NK-92 treated with Interleukin-12 subunit alpha and Interleukin-12 subunit beta, amount 100 ng/mL, for 24 hours (cell line): ENCODE results near the gene CABS1.

Experiments used
- DNase-seq: peaks from one replicate; lab custom pipeline; 2025; lab: John Stamatoyannopoulos, UW

Gene CABS1

DNA sequence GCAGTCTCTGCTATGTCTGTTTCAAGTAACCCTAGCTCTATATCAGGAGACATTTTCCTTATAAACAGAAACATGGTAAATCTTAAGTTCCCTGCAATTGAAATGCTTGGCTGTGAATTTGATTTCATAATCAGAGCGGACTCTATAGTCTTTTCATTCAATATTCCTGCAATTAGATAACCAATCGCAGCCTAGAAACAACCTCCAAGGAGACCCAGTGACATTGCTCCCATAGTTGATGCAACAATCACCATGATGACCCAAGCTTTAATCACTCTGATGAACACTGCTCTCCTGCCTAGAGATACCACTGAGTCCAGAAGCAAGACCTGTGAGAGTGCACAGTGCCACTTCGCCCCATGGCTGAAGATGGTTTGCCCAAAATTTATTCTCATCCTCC is at the start of gene CABS1:
TSS of gene CABS1 (plus strand) at position 301 of the 400 bp plus-strand sequence. CDS start at position 360, 59 bp downstream.
- DNase-seq, result no peak

DNA sequence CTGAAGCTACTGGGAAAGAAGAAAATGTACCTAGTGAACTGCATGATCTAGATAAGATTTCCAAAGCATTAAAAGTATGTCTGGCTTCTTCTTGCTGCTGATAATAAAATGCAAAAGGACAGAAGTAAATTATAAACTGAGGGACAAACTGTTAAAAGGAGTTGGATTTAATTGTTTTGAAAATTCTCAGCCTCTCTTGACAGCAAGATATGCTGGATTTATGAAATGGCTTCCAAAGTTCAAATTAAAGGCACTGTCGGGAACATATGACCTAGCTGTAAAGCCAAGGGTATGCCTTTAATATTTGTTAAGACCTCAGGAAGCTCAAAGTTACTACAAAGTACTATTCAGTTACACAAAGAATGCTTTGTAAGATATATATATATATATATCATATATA is 46.1 kb upstream of the CABS1 start:
- no peak for DNase-seq

DNA sequence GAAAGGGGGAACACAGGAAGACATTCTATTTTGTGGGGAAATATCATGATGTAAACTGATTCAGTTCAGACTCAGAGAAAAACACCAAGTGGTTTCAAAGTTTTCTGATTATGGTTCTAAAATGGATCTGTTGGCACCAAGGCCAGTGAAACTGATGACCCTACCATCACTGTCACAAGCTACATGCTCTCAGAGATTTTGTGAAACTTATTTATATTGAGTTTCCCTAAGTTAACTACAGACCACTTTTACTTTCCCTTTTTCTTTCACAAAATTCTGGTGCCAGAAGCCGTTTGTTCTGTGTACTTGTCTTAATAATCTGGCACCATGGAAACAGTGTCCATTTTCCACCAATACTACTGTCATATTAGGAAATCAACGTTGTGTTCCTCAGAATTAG is 43.4 kb upstream of the CABS1 start:
- no peak for DNase-seq

DNA sequence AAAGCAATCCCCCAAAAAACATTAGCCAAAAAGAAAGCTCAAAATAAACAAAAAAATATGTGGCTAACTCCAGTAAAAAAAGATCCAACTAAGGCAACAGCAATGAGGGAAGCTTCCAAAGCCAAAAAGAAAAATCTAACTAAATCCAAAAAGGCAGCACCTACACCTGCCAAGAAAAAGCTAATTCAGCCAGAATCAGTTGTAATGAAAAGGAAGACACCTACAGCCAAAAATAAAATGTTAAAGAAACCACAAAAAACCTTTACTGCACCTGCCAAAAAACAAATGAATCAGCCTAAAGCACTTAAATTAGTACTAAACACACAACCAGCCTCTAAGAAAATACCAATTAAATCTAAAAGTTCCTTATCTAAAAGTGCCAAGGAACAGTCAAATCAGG is 37.2 kb upstream of the CABS1 start:
- DNase-seq, result no peak

DNA sequence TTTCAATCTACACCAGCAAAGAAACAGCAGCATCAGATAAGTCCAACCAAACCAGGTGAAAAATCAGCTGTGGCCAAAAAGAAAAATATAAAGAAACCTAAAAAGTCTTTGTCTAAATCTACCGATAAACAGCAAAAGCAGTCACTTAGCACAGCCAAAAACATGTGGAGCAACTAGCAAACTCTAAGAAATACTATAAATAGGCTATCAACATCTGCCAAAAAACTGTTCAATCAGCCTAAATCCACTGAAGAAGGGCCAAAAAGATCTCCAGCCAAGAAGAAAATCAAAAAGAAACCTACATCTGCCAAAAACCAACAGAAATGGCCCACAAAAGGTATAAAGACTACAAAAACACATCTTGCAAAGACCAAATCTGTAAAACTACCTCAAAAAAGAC is 36.7 kb upstream of the CABS1 start:
- DNase-seq, result no peak

DNA sequence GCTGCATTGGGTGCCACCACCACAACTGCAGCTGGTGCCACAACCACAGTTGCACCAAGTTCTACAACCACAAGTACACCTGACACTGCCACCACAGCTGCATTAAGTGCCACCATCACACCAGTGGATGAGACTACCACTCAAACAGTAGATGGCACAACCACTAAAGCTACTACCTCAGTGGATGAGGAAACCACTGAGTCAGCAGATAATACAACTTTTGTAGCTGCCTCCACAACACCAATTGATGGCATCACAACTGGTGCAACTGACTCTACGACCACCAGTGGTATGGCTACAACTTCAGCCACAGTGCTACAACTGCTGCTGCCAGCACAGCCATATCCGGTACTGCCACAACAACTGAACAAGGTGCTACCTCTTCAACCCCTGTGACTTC is 35.1 kb upstream of the CABS1 start:
- DNase-seq, result no peak

DNA sequence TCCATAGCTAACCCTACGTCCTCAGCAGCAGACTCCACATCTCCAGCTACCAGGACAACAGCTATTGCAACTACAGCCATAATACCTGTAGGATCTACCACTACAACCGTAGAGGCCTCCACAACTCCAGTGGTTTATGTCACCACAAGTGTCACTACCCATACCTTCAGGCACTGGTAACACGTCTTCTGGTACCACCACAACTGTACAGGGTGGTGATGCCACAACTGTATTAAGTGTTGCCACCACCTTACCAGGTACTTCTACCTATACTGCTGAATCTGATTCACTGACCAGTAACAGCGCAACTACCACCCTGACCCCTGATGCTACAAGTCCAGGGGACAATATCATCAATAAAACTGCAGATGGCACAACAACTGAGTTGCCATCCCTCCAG is 34.6 kb upstream of the CABS1 start:
- no peak for DNase-seq

DNA sequence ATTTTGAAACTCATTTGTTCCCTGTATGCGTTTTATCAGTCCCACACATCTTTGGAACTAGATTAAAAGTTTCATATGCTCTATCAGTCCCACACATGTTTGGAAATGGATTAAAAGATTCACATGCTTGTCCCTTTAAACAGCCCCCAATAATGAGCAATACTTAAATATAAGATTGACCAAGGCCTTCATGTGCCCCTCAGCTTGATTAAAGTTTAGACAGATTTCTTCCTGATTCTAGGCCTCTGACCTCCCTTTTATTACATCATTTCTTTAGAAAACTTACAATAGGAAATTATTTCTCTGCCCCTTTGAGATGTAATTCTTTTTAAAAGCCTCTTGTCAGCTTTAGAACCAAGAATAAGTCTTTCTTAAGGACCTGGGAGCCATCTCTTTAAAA is 31.7 kb upstream of the CABS1 start:
- DNase-seq, result no peak

DNA sequence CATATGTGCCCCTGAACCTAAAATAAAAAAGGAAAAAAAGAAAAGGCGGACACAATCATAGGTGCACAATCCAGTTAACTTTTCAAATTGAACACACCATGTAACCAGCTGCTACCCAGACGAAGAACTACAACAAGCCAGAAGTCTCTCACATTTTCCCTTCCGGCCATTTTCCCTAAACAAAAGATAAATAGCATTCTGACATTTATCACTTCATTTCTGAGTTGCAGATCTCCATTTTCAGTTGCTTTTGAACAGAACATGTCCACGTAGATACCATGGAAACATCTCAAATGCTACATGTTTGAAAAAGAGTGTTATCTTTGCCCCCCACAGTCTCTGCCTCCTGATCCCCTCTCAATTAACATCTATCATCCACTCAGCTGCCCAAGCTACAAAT is 29.2 kb upstream of the CABS1 start:
- DNase-seq, result no peak

DNA sequence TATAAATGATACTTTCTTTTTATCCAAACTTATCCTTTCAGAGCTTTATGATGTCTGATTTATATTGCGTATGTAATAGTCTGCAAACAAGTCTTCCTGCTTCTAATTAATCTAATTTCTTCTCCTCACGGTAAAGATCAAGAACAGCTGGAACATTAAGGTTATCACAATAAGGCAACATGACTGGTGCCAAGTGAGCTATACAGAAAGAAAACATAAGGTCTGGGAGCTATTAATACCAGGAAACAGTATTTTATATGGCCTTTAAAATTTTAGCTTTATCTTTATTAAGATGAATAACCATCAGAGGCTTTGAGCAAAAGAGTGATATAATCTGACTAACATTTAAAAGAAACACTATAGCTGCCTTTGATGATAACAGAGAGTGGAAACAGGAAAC is 28.7 kb upstream of the CABS1 start:
- DNase-seq, result no peak

DNA sequence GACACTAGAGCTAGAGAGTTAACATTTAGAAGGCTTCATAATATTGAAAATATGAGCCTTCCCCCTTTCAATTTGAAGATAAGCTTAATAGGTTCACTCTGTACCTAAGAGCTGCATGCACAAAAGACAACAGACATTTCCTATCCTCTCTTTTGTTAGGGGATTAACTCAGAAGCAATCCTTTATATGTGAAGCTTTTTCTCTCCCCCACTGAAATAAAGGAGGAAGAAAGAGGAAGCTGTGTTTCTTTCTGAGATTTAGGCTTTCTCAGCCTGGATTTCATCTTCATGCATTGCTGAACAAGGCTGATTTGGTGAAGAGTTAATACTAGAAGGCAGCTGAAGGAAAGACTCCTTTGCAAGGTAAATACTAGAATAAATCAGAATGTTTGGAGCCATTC is 21.0 kb upstream of the CABS1 start:
- DNase-seq, result no peak

DNA sequence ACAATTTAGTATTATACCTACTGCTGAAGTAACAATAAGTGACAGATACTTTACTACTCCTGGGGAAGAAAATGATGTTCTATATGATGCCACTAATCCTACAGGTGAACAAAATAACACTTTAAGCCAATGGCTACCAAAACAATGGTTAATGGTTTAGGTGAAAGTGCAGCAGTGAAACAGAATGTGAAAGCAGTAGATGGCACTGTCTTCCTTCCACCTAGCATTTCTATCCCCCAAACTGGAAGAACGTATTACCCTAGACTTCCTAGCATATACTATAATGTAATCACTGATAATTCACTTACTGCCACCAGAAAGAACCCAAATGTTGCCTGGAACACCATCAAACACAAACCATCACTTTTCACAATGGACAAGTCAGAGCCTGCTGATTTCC is 18.9 kb upstream of the CABS1 start:
- DNase-seq, result no peak

DNA sequence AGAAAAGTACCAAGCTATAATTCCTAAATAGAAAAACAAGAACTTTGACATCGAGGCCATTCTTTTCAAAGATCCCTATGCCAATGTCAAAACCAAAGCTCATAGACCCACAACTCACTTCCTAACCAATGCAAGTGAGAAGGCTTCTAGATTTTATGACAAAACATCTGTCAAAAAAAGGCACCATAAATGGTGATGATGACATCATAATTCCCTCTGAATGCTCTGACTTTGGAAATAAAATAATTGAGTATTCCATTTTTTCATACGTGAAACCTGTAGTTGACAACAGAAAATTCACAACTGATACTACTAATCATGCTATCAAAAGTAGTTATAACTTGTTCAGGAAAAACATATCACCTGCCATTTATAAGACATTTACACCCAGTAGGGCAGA is 8.7 kb upstream of the CABS1 start:
- no peak for DNase-seq

DNA sequence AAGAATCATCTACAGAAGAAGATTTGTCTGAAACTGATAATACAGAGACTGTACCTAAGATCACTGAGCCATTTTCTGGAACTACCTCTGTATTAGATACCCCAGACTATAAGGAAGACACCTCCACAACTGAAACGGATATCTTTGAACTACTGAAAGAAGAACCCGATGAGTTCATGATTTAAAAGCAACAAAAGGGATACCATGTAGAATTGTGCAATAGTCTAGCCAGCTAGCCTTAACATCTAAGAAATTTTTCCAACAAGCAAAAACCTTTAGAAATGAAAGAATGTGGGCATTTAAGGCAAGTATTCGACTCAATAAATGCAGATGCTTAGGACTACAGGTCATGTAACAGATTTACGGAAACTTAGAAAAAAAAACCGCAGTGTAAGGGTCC is 1.3 kb downstream of the CABS1 start:
- no peak for DNase-seq

DNA sequence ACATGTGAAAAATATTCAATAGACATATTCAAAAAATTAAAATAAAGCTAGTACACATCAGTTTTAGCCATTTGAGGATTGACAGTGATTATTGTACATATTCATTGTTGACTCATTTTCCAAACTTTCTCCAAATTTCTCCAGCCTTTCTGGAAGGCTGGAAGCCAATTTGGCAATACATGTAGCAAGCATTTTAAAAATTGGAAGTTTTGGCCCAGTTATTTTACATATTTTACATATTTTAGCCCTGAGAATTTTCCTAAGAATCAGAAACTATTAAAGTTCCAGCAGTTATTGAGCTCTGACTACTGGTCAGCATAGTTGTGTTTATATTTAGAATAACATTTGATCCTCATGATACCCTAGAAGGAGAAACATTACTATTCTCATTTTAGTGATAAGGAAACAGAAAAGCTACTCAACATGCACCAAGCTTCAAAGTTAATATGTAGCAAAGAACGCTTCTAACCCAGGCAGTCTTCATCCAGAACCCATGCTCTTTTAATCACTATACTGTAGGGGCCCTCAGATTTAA is 3.2 kb downstream of the CABS1 start:
- no peak for DNase-seq

DNA sequence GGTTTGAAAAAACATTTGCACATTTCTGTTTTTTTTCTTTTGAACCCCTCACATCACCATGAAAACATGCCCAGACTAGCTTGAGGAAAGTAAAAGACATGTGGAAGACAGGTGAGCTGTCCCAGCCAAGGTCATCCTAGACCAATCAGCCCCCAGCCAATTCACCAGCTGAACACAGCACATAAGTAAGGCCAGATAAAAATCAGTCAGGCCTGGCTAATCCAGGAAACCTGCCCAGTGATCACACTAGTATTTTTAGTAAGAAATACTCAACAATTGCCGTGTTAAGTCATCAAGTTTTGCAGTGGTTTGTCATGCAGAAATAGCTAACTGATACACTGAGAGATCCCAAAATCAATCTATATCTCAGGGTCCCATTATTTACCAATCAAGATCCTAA is 21.4 kb downstream of the CABS1 start:
- no peak for DNase-seq

DNA sequence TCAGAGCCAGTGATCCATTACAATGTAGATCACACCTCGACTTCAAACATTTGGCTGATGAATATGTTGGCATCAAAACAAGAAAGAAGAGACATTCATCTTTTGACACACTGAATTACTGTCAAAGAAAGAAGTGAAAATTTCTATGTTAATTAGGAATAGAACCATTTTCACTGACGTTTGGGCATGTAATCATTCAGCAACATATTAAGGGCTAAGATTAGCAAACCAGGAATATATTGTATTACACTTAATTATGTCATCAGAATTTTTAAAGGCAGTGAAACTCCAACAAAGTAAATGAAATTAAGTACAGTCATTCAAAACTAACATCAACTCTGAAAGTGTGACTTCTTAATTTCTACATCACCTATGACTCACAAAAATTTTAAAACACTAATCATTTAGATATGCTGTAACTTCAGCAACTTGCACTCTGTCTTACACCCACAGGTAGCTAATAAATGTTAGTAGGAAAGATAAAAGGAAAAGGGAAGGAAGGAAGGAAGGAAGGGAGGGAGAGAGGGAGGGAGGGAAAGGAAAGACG is 24.4 kb downstream of the CABS1 start:
- no peak for DNase-seq

DNA sequence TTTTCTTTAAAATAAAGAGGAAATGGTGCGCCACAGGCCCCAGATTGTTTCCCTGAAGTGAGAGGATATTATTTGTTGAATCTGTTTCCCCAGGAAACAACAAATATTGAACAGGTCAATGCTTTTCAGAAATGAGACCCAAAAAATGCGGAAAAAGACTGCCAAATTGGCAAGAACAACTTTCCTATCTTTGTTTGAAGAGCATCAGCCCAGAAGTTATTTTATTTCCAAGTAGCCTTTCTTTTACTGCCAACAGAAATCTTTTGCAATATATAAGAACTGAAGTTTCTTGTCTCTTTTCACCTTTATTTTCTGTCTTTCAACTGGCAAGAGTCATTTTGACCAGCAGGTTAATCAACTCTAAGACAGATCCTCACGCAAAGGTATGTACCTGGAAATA is 25.7 kb downstream of the CABS1 start, which contains the start of gene SMR3A:
TSS of gene SMR3A (plus strand) at position 301 of the 400 bp plus-strand sequence. CDS start 1,356 bp downstream, outside the sequence.
- DNase-seq, result no peak

DNA sequence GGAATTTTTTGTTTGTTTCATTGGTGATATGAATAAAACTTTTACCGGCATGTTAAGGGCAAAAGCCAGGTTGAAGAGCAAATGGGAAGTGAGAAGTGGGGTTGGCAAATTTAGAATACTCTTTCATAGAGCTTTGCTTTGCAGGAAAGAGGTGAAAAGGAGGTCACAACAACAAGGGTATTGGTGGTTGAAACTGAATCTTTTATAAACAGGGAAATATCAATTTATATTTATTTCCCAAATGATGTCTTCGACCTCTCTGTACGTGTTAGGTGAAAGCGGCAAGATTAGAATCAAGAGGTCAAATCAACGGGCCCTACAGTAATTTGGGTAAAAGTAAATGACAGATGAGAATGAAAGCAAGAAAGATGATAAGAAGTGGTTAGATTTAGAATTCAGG is 29.2 kb downstream of the CABS1 start:
- DNase-seq, result no peak

DNA sequence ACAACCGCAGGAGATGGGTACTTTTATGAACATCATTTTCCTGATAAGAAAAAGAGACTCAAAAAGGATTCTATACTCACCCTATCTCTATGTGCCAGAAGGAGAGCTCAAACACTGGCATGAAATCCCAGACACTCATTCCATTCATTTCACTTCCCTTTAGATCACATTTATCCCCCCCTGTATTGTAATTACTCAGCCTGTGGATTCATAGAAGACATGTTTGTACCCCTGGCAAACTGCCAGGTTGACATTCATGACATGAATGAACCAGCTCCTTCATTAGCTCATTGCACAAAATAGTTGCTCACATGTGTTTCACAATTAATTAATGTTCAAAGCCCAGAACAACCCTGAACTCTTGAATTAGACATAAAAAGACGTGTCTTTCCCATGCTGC is 30.7 kb downstream of the CABS1 start:
- no peak for DNase-seq

DNA sequence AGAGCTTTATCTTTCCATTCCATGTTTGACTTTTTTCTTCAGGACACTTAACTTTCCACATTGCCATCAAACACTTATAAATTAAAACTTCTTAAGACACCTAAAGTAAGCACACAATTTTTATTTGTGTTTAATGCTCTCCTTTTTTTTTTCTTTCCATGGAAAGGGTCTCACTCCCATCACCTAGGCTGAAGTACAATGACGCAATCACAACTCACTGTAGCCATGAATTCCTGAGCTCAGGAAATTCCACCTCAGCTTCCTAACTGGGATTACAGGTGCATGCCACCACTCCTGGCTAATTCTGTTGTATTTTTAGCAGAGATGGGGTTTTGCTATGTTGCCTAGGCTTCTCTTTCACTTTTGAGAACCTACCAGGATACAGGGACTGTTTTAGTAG is 33.0 kb downstream of the CABS1 start:
- no peak for DNase-seq

DNA sequence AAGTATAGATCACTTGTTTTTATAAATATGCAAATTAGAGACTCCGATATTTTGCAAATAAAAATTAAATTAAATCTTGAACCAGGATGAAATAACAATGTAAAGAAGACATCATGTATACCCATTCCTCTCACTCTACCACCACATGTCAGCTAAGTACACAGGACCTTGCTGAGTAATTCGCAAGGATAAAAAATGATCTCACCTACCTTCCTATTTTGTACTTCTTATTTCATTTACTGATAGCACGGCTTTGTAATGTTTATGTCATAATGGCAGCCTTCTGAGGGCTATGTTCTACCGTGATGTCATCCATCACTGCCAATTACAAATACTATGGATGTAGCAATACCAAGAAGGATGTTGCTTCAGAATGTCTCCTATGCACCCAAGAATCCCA is 37.2 kb downstream of the CABS1 start:
- no peak for DNase-seq

DNA sequence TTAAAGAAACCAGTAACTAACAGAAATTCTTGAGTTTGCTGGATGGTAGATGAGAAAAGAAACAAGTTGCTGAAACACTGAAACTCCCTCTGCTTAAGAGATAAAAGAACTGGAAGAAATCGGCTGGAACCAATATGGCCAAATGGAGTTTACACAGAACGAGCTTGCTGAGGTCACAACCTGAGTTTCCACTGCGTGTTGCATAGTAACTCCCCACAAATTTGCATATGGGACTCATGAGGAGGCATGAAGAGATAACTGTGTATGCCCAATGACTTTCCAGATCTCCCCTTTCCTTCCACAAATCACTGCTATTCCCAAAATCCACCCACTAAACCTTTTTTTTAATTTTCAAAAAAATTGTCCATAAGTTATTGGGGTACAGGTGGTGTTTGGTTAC is 38.0 kb downstream of the CABS1 start:
- no peak for DNase-seq

DNA sequence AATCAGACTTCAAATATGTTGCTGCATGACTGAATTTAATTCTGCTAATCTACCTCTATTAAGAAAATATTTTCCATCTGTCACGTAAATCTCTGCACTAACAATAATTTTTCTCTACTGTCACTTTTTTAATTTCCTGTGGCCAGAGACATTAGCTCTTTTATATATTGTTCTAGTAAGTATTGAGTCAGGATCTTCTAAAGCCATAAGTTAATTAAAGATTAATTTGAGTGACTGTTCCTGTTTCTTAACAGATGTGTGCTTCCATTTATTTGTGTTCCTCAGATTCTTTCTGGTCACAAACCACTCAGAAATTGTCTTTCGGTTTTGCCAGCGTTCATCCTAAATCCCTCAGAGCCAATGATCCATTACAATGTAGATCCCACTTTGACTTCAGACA is 45.8 kb downstream of the CABS1 start:
- DNase-seq, result no peak
